H9 (cell line): Measurements from ENCODE around the gene SPINK1. TPM values are rescaled to one million over a fixed set of nuclear protein-coding genes. Genes with fewer than 3 reads are reported as not detected.

Experiments used
- DNase-seq: peaks from one replicate; pipeline ENCODE4 v3.0.0-alpha.2; 2017
- H2AFZ ChIP-seq: one replicate; pipeline ENCODE4 v1.6.1; 2013; ENCODE audit warnings: mild to moderate bottlenecking, low read length, control low read depth, moderate library complexity
- H2AK5ac ChIP-seq: 2 replicates; pipeline ENCODE4 v1.6.1; 2013; ENCODE audit warnings: low read length, control low read depth, mixed read lengths; ENCODE audit not compliant: insufficient read length
- H2BK120ac ChIP-seq: one replicate; pipeline ENCODE4 v1.6.1; 2013; ENCODE audit warnings: low read depth, mild to moderate bottlenecking, low read length, control low read depth, inconsistent platforms; ENCODE audit not compliant: poor library complexity, severe bottlenecking
- H2BK12ac ChIP-seq: 2 replicates; pipeline ENCODE4 v1.6.1; 2013; ENCODE audit warnings: low read length, control low read depth, mixed read lengths, low read depth; ENCODE audit not compliant: insufficient read length
- H2BK15ac ChIP-seq: 2 replicates; pipeline ENCODE4 v1.6.1; 2013; ENCODE audit warnings: low read depth, low read length, control low read depth
- H2BK20ac ChIP-seq: one replicate; pipeline ENCODE4 v1.6.1; 2013; ENCODE audit warnings: low read depth, mild to moderate bottlenecking, low read length, control low read depth, inconsistent platforms; ENCODE audit not compliant: poor library complexity, severe bottlenecking
- H2BK5ac ChIP-seq: 2 replicates; pipeline ENCODE4 v1.6.1; 2013; ENCODE audit warnings: low read length, control low read depth, mixed read lengths; ENCODE audit not compliant: insufficient read length
- H3K14ac ChIP-seq: 2 replicates; pipeline ENCODE4 v1.6.1; 2013; ENCODE audit warnings: low read length, control low read depth; ENCODE audit not compliant: insufficient read depth
- H3K18ac ChIP-seq: 2 replicates; pipeline ENCODE4 v1.6.1; 2013; ENCODE audit warnings: low read depth, mild to moderate bottlenecking, mixed read lengths, low read length, control low read depth; ENCODE audit not compliant: insufficient read length
- H3K23ac ChIP-seq: 2 replicates; pipeline ENCODE4 v1.6.1; 2013; ENCODE audit warnings: low read length, control low read depth, mixed read lengths, low read depth; ENCODE audit not compliant: insufficient read length
- H3K23me2 ChIP-seq: 2 replicates; pipeline ENCODE4 v1.6.1; 2013; ENCODE audit warnings: low read depth, mild to moderate bottlenecking, mixed read lengths, low read length, control low read depth; ENCODE audit not compliant: insufficient read length, poor library complexity, severe bottlenecking
- H3K27ac ChIP-seq: 2 replicates; pipeline ENCODE4 v1.5.1; 2013; ENCODE audit warnings: low read length, control low read depth, mixed read lengths, low read depth; ENCODE audit not compliant: insufficient read length
- H3K27me3 ChIP-seq: 2 replicates; pipeline ENCODE4 v1.6.1; 2013; ENCODE audit warnings: low read length, control low read depth, inconsistent platforms; ENCODE audit not compliant: insufficient read depth
- H3K4ac ChIP-seq: 2 replicates; pipeline ENCODE4 v1.6.1; 2013; ENCODE audit warnings: low read depth, mild to moderate bottlenecking, control low read depth, inconsistent platforms, low read length, moderate library complexity
- H3K4me1 ChIP-seq: 2 replicates; pipeline ENCODE4 v1.6.1; 2013; ENCODE audit warnings: low read length, control low read depth, inconsistent platforms; ENCODE audit not compliant: insufficient read depth
- H3K4me2 ChIP-seq: 2 replicates; pipeline ENCODE4 v1.6.1; 2013; ENCODE audit warnings: low read length, control low read depth, mixed read lengths; ENCODE audit not compliant: insufficient read length, insufficient read depth
- H3K56ac ChIP-seq: 2 replicates; pipeline ENCODE4 v1.6.1; 2013; ENCODE audit warnings: low read depth, mild to moderate bottlenecking, mixed read lengths, low read length, control low read depth; ENCODE audit not compliant: insufficient read length
- H3K79me1 ChIP-seq: 2 replicates; pipeline ENCODE4 v1.6.1; 2013; ENCODE audit warnings: low read depth, mild to moderate bottlenecking, moderate library complexity, low read length, control low read depth, inconsistent platforms; ENCODE audit not compliant: insufficient read depth, poor library complexity, severe bottlenecking
- H3K79me2 ChIP-seq: 2 replicates; pipeline ENCODE4 v1.6.1; 2013; ENCODE audit warnings: low read length, control low read depth, inconsistent platforms; ENCODE audit not compliant: insufficient read depth
- H3K9ac ChIP-seq: 2 replicates; pipeline ENCODE4 v1.6.1; 2013; ENCODE audit warnings: low read length, control low read depth, mixed read lengths; ENCODE audit not compliant: insufficient read length; ENCODE audit errors: extremely low read depth
- H3K9me3 ChIP-seq: one replicate; pipeline ENCODE4 v1.6.1; 2013; ENCODE audit warnings: low read depth, low read length, inconsistent platforms; ENCODE audit not compliant: control insufficient read depth
- H3T11ph ChIP-seq: one replicate; pipeline ENCODE4 v1.6.1; 2013; ENCODE audit warnings: mild to moderate bottlenecking, low read length, control low read depth, inconsistent platforms
- H4K20me1 ChIP-seq: one replicate; pipeline ENCODE4 v1.6.1; 2013; ENCODE audit not compliant: control insufficient read depth, insufficient read length, insufficient read depth
- H4K5ac ChIP-seq: 2 replicates; pipeline ENCODE4 v1.6.1; 2013; ENCODE audit warnings: low read depth, mild to moderate bottlenecking, mixed read lengths, low read length, control low read depth; ENCODE audit not compliant: insufficient read length
- H4K8ac ChIP-seq: replicated peaks from 2 replicates; pipeline ENCODE4 v1.6.1; 2013; ENCODE audit warnings: low read length, control low read depth, mixed read lengths, low read depth; ENCODE audit not compliant: insufficient read length
- H4K91ac ChIP-seq: 2 replicates; pipeline ENCODE4 v1.6.1; 2013; ENCODE audit warnings: low read depth, mild to moderate bottlenecking, moderate library complexity, mixed read lengths, low read length, control low read depth; ENCODE audit not compliant: insufficient read length
- H3K27ac Mint-ChIP-seq, 3 experiments: 2 replicates in 2 of 3; 3 replicates in 1 of 3; pipeline ENCODE4 v1.8.0; 2020 to 2021; ENCODE audit warnings: mixed read lengths in 3 of 3, mild to moderate bottlenecking in 1 of 3, moderate library complexity in 1 of 3
- H3K27me3 Mint-ChIP-seq: 2 replicates; pipeline ENCODE4 v1.8.0; 2021; ENCODE audit warnings: low read depth, mild to moderate bottlenecking, moderate library complexity, mixed read lengths
- H3K36me3 Mint-ChIP-seq, 3 experiments: 2 replicates in 2 of 3; 3 replicates in 1 of 3; pipeline ENCODE4 v1.8.0; 2020 to 2021; ENCODE audit warnings: low read depth in 3 of 3, mixed read lengths in 3 of 3; ENCODE audit not compliant: insufficient read depth in 1 of 3
- H3K4me1 Mint-ChIP-seq, 2 experiments: 2 replicates each; pipeline ENCODE4 v1.8.0; 2020; ENCODE audit warnings: mixed read lengths in 2 of 2
- H3K4me3 Mint-ChIP-seq, 2 experiments: 2 replicates in 1 of 2; 3 replicates in 1 of 2; pipeline ENCODE4 v1.8.0; 2020 to 2021; ENCODE audit warnings: mild to moderate bottlenecking in 2 of 2, mixed read lengths in 2 of 2, moderate library complexity in 1 of 2
- H3K9me3 Mint-ChIP-seq, 2 experiments: 2 replicates in 1 of 2; 3 replicates in 1 of 2; pipeline ENCODE4 v1.8.0; 2020; ENCODE audit warnings: mild to moderate bottlenecking in 2 of 2, mixed read lengths in 2 of 2, moderate library complexity in 1 of 2
- WGBS: extraction: QIAGEN DNeasy Blood & Tissue Kit; methylation state at CpG from one replicate; pipeline ENCODE4 v1.1.7; 2013; ENCODE audit warnings: missing lambda C conversion rate, low lambda C conversion rate, mixed read lengths; ENCODE audit not compliant: insufficient read length; ENCODE audit errors: extremely low coverage; 5-methylcytosine and 5-hydroxymethylcytosine counted together
- total RNA-seq: library from RNA; stranded (reverse); gene quantifications from 2 replicates; pipeline ENCODE4 v1.2.1, GENCODE V29; 2021
- TF ChIP-seq, protein P1 (sequence below): fragments of 200-600 bp; sonication (generic); conservative IDR thresholded peaks from 3 replicates; pipeline ENCODE4 v1.8.0; 2021; ENCODE audit warnings: antibody characterized with exemption, mild to moderate bottlenecking

Gene SPINK1
- total RNA-seq, 1 experiment from 2014 or later: 3.1 TPM

DNA sequence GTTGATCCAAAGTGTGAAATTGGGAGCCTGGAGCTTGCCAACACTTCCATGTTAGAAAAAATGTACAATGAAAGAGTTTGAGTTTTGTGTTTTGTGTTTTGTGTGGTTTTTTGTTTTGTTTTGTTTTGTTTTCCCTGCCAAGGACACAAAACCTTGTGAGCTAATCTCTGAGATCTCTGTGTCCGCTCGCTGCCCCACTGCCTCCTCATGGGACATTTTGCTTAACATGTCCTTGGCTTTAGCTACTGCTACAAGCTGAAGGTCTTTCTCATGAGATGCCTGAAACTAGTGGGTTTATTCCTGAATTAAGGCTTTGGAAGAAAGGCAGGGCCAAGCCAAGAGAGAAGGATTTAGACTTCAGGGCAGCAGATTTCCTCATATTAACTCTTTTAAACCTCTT is 41.7 kb downstream of the SPINK1 start:
- Histone ChIP-seq H3T11ph (no peak overlapping the region), H3K9ac (no peak overlapping the region), H3K27ac (no peak overlapping the region), H2BK12ac (no peak overlapping the region), H3K23me2 (no peaks in the 10 kb centered on the region), H3K79me1 (no peaks in the 10 kb centered on the region), H3K23ac (no peak overlapping the region), H2AFZ (no peak overlapping the region), H3K27me3 (no peaks in the 10 kb centered on the region), H4K20me1 (no peaks in the 10 kb centered on the region), H2BK15ac (no peak overlapping the region), H4K5ac (no peak overlapping the region), H3K4ac (no peak overlapping the region), H2AK5ac (no peak overlapping the region), H3K14ac (no peak overlapping the region), H2BK20ac (no peak overlapping the region), H4K8ac (no peak overlapping the region), H3K4me1 (no peaks in the 10 kb centered on the region), H3K56ac (no peak overlapping the region), H3K79me2 (no peaks in the 10 kb centered on the region), H2BK5ac (no peak overlapping the region), H3K4me2 (no peak overlapping the region), H3K18ac (no peak overlapping the region), H2BK120ac (no peak overlapping the region), H3K9me3 (no peaks in the 10 kb centered on the region), H4K91ac (no peak overlapping the region)
- no peak overlapping the region for H3K4me3 Mint-ChIP-seq
- H3K9me3 Mint-ChIP-seq: no peaks in the 10 kb centered on the region
- DNase-seq: no peak
- H3K27ac Mint-ChIP-seq: no peak overlapping the region
- WGBS: no CpG with 5 or more reads among the region's 2 CpGs
- no peaks in the 10 kb centered on the region for H3K4me1 Mint-ChIP-seq
- H3K27me3 Mint-ChIP-seq: no peaks in the 10 kb centered on the region; the same call in 1 of the 2 replicates
- TF ChIP-seq, protein P1, sequence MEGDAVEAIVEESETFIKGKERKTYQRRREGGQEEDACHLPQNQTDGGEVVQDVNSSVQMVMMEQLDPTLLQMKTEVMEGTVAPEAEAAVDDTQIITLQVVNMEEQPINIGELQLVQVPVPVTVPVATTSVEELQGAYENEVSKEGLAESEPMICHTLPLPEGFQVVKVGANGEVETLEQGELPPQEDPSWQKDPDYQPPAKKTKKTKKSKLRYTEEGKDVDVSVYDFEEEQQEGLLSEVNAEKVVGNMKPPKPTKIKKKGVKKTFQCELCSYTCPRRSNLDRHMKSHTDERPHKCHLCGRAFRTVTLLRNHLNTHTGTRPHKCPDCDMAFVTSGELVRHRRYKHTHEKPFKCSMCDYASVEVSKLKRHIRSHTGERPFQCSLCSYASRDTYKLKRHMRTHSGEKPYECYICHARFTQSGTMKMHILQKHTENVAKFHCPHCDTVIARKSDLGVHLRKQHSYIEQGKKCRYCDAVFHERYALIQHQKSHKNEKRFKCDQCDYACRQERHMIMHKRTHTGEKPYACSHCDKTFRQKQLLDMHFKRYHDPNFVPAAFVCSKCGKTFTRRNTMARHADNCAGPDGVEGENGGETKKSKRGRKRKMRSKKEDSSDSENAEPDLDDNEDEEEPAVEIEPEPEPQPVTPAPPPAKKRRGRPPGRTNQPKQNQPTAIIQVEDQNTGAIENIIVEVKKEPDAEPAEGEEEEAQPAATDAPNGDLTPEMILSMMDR: no peak
- H3K36me3 Mint-ChIP-seq: no peaks in the 10 kb centered on the region
